Neural cell (in vitro differentiated cells): ENCODE results near the gene IQCM.

Experiments
- EP300 ChIP-seq: fragments of 450-650 bp; conservative IDR thresholded peaks from 2 replicates; pipeline ENCODE4 v1.6.1; 2014; ENCODE audit warnings: antibody characterized with exemption, mild to moderate bottlenecking, moderate library complexity; ENCODE audit not compliant: poor library complexity, severe bottlenecking
- EZH2 ChIP-seq: fragments of 200-600, 300-800 bp; shearing (Covaris generic), sonication (generic); IDR thresholded peaks from 2 replicates; pipeline ENCODE4 v1.6.1; 2014; ENCODE audit warnings: antibody characterized with exemption, low read length, borderline replicate concordance, mild to moderate bottlenecking; ENCODE audit not compliant: insufficient read depth, poor library complexity, severe bottlenecking
- POLR2AphosphoS5 ChIP-seq: IDR thresholded peaks from 2 replicates; pipeline ENCODE4 v1.6.1; 2012
- RAD21 ChIP-seq: fragments of 450-650 bp; conservative IDR thresholded peaks from 2 replicates; pipeline ENCODE4 v1.6.1; 2014; ENCODE audit warnings: antibody characterized with exemption, mild to moderate bottlenecking, moderate library complexity
- SMC3 ChIP-seq: fragments of 450-650 bp; conservative IDR thresholded peaks from 2 replicates; pipeline ENCODE4 v1.6.1; 2014; ENCODE audit warnings: antibody characterized with exemption, mild to moderate bottlenecking, moderate library complexity; ENCODE audit not compliant: poor library complexity
- TF ChIP-seq, protein P1 (sequence below): fragments of 450-650 bp; IDR thresholded peaks from 2 replicates; pipeline ENCODE4 v1.5.1; 2014; ENCODE audit warnings: antibody characterized with exemption, mild to moderate bottlenecking, moderate library complexity; ENCODE audit not compliant: poor library complexity, severe bottlenecking
- TF ChIP-seq, protein P2 (sequence below): IDR thresholded peaks from 2 replicates; pipeline ENCODE4 v1.6.1; 2012; ENCODE audit warnings: borderline replicate concordance

DNA sequence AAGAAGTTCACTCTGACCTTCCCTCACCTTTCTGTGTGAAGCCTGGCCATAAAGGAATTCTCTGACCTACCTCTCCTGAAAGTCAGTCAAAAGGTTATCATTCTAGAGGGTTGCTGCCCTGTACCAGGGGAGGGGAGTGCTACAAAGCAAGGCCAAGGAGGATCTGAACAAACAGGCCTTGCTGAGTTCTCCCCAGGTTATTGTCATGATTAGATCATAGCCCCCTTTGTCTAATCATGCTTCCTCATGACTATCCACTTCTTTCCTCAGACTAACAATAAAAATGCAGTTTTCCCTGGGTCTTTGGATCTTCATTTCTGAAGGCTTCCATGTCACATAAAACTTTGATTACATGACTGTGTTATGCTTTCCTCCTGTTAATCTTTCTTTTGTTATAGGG is 472.0 kb downstream of the IQCM start:
- TF ChIP-seq POLR2AphosphoS5, result no peak
- TF ChIP-seq, protein P1, sequence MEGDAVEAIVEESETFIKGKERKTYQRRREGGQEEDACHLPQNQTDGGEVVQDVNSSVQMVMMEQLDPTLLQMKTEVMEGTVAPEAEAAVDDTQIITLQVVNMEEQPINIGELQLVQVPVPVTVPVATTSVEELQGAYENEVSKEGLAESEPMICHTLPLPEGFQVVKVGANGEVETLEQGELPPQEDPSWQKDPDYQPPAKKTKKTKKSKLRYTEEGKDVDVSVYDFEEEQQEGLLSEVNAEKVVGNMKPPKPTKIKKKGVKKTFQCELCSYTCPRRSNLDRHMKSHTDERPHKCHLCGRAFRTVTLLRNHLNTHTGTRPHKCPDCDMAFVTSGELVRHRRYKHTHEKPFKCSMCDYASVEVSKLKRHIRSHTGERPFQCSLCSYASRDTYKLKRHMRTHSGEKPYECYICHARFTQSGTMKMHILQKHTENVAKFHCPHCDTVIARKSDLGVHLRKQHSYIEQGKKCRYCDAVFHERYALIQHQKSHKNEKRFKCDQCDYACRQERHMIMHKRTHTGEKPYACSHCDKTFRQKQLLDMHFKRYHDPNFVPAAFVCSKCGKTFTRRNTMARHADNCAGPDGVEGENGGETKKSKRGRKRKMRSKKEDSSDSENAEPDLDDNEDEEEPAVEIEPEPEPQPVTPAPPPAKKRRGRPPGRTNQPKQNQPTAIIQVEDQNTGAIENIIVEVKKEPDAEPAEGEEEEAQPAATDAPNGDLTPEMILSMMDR, result no peak
- no peak for TF ChIP-seq SMC3
- TF ChIP-seq, protein P2, sequence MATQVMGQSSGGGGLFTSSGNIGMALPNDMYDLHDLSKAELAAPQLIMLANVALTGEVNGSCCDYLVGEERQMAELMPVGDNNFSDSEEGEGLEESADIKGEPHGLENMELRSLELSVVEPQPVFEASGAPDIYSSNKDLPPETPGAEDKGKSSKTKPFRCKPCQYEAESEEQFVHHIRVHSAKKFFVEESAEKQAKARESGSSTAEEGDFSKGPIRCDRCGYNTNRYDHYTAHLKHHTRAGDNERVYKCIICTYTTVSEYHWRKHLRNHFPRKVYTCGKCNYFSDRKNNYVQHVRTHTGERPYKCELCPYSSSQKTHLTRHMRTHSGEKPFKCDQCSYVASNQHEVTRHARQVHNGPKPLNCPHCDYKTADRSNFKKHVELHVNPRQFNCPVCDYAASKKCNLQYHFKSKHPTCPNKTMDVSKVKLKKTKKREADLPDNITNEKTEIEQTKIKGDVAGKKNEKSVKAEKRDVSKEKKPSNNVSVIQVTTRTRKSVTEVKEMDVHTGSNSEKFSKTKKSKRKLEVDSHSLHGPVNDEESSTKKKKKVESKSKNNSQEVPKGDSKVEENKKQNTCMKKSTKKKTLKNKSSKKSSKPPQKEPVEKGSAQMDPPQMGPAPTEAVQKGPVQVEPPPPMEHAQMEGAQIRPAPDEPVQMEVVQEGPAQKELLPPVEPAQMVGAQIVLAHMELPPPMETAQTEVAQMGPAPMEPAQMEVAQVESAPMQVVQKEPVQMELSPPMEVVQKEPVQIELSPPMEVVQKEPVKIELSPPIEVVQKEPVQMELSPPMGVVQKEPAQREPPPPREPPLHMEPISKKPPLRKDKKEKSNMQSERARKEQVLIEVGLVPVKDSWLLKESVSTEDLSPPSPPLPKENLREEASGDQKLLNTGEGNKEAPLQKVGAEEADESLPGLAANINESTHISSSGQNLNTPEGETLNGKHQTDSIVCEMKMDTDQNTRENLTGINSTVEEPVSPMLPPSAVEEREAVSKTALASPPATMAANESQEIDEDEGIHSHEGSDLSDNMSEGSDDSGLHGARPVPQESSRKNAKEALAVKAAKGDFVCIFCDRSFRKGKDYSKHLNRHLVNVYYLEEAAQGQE, result no peak
- TF ChIP-seq EP300, result no peak
- TF ChIP-seq EZH2, result no peak
- TF ChIP-seq RAD21, result no peak
